Measurements from ENCODE around the gene GMDS.

DNA sequence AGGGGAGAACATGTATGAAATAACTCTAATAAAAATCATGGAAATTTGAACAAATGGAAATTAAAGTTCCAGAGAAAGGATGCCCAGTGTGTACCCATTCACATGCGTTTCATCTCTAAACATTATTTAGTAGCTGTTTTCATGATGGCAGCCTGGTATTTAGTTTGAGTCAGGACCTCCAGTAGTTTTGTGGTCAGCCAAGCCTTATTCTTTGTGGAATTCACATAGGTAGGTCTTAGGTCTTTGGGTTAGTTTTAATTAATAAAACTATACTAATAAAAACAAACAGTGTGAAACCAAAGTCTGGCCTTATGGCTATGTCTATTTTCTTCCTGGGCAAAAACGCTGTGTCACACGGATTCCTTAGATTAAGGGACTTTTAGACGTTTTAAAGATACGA, 497.9 kb downstream of the GMDS start:
- TF ChIP-seq POLR2A (IDR thresholded peaks at IDR 0.05; ENCODE audit: low read depth, low read length) (no peak), POLR2AphosphoS5 (IDR thresholded peaks at IDR 0.05; ENCODE audit: low read depth, low read length) (no peak), TAF1 (IDR thresholded peaks at IDR 0.05; ENCODE audit: borderline replicate concordance, low read depth, low read length) (no peak)

Measured in GM12892 (cell line).